ENCODE measurements around the gene NXN. TPM values are rescaled to one million over a fixed set of nuclear protein-coding genes. Genes with fewer than 3 reads are reported as not detected.

The NXN gene
- total RNA-seq, 2 donors from 2014 or later = 13.9 to 18.9 TPM

DNA sequence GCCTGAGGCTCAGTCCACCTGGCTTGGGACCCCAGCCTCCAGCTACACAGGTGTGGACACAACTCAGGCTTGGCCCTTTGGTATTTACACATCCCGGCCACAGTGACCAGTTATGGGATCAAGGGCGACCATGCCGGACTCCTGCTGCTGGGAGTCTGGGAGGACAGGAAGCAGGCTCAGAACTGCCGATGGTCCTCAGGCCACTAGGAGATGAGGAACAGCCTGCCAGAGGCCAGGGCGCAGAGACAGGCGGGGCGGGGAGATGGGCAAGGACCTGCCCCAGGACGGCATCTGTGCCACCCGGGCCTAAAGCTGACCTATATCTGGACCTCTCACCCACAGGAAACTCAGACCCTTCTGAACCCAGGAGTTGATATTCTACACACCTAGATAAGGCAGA is 12.5 kb downstream of the NXN start:
- no peaks in the 10 kb centered on the region for H3K27me3 ChIP-seq (replicated peaks; ENCODE audit: insufficient read depth)
- H3K27ac ChIP-seq = no peak overlapping the region
- peaks cover 0 to 8% of the 10 kb centered on the region in 2 donors for H3K4me1 ChIP-seq (ENCODE audit: control insufficient read depth in 1 of 2, low read depth in 2 of 2)
- no peaks in the 10 kb centered on the region for H3K9me3 ChIP-seq
- TF ChIP-seq, protein P1, sequence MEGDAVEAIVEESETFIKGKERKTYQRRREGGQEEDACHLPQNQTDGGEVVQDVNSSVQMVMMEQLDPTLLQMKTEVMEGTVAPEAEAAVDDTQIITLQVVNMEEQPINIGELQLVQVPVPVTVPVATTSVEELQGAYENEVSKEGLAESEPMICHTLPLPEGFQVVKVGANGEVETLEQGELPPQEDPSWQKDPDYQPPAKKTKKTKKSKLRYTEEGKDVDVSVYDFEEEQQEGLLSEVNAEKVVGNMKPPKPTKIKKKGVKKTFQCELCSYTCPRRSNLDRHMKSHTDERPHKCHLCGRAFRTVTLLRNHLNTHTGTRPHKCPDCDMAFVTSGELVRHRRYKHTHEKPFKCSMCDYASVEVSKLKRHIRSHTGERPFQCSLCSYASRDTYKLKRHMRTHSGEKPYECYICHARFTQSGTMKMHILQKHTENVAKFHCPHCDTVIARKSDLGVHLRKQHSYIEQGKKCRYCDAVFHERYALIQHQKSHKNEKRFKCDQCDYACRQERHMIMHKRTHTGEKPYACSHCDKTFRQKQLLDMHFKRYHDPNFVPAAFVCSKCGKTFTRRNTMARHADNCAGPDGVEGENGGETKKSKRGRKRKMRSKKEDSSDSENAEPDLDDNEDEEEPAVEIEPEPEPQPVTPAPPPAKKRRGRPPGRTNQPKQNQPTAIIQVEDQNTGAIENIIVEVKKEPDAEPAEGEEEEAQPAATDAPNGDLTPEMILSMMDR (IDR thresholded peaks at IDR 0.05) = no peak
- ATAC-seq (ENCODE audit: insufficient number of reproducible peaks, low FRiP score, low read depth) (no peak), DNase-seq (ENCODE audit: low spot score) (no peak)
- no peaks in the 10 kb centered on the region for H3K36me3 ChIP-seq
- no peak overlapping the region for H3K4me3 ChIP-seq

DNA sequence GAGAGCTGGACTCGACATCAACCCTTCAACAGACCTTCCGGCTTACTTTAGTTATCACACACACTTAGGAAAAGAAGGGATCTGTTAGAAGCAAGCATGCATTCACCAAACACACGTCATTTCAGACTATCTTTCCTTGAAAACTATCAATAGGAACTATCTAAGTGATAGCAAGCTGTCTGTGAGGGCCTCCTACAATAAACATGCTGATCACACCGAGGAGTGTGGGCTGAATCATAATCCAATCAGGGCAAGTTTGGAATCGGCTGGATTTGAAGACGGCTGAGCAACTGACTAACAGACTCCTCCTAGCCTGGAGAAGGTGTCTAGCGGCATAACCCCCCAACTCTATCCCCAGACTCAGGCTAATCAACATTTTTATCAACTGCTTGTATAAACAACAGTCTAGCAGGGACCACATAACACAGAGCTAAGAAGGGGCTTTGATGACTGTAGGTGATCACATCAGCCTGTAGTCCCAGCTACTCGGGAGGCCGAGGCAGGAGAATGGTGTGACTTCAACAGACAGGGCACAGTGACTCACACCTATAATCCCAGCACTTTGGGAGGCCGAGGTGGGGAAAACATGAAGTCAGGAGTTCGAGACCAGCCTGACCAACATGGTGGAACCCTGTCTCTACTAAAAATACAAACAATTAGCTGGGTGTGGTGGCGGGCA is 14.1 kb downstream of the NXN start:
- H3K27me3 ChIP-seq (replicated peaks; ENCODE audit: insufficient read depth) = no peaks in the 10 kb centered on the region
- ATAC-seq (ENCODE audit: insufficient number of reproducible peaks, low FRiP score, low read depth) (no peak), DNase-seq (ENCODE audit: low spot score) (no peak)
- TF ChIP-seq, protein P1 (IDR thresholded peaks at IDR 0.05) = no peak
- H3K27ac ChIP-seq = no peak overlapping the region
- H3K4me3 ChIP-seq = no peak overlapping the region
- H3K4me1 ChIP-seq (ENCODE audit: control insufficient read depth in 1 of 2, low read depth in 2 of 2) = peaks cover 0 to 4% of the 10 kb centered on the region in 2 donors
- no peaks in the 10 kb centered on the region for H3K9me3 ChIP-seq
- H3K36me3 ChIP-seq = no peaks in the 10 kb centered on the region

DNA sequence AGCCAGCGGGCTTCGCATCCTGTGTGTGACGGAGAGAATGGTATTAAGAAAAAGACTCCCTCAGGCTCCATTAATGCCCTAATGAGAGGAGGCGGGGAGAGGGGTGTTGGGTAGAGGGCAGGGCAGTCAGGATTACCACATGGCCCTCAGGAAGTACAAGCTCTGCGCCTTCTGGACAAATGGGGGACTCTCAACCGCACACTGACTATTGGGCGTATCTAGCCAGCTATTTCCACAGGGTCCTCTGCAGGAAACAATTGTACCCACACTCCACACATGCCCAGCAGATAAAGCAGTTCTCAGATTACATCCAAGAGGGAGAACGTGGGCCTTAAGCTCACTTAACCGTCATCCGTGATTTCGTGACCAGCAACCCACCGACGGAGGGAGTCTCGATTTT is 14.7 kb downstream of the NXN start:
- Histone ChIP-seq H3K9me3 (no peaks in the 10 kb centered on the region), H3K27me3 (replicated peaks; ENCODE audit: insufficient read depth) (no peaks in the 10 kb centered on the region), H3K27ac (no peak overlapping the region), H3K4me3 (no peak overlapping the region), H3K4me1 (ENCODE audit: control insufficient read depth in 1 of 2, low read depth in 2 of 2) (no peaks in the 10 kb centered on the region), H3K36me3 (no peaks in the 10 kb centered on the region)
- DNase-seq (ENCODE audit: low spot score) (no peak), ATAC-seq (ENCODE audit: insufficient number of reproducible peaks, low FRiP score, low read depth) (no peak)
- TF ChIP-seq, protein P1 (IDR thresholded peaks at IDR 0.05) = no peak

DNA sequence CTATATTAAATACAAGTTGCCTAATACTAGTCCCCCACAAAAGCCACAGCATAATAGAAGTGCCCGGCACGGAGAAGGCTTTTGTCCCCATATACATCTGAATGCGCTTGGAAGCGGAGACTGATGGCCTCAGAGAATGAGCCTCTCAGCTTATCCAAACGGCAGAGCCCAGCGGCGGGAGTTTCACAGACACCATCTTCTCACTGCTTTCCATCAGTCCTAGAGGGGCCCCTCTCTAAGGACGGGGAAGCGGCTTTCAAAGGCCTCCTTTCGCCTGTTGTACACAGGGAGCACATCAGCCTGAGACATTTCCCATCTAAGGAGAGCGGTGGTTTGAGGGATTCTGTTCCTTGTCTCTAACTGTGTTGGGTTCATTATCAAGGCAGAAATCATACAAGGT is 16.9 kb downstream of the NXN start:
- no peak overlapping the region for H3K27ac ChIP-seq
- no peaks in the 10 kb centered on the region for H3K36me3 ChIP-seq
- no peaks in the 10 kb centered on the region for H3K4me1 ChIP-seq (ENCODE audit: control insufficient read depth in 1 of 2, low read depth in 2 of 2)
- ATAC-seq (ENCODE audit: insufficient number of reproducible peaks, low FRiP score, low read depth) = no peak
- H3K27me3 ChIP-seq (replicated peaks; ENCODE audit: insufficient read depth) = no peaks in the 10 kb centered on the region
- DNase-seq (ENCODE audit: low spot score) = no peak
- no peak overlapping the region for H3K4me3 ChIP-seq
- TF ChIP-seq, protein P1 (IDR thresholded peaks at IDR 0.05) = no peak
- H3K9me3 ChIP-seq = no peaks in the 10 kb centered on the region

DNA sequence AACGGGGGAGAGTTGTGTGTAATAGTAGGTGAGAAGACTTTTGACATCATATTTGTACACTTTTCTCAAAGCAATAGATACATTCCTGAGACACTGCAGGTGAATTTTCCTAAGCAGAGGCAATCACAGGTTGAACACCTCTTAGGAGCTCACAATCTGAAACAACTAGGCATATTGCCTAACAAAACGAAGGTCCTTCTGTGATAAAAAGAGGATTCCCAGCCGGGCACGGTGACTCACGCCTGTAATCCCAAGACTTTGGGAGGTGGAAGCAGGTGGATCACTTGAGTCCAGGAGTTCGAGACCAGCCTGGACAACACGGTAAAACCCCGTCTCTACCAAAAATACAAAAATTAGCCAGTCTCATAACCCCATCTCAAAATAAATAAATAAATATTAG is 17.4 kb downstream of the NXN start:
- TF ChIP-seq, protein P1 (IDR thresholded peaks at IDR 0.05) = no peak
- Histone ChIP-seq H3K27ac (no peak overlapping the region), H3K36me3 (no peaks in the 10 kb centered on the region), H3K4me3 (no peak overlapping the region), H3K4me1 (ENCODE audit: control insufficient read depth in 1 of 2, low read depth in 2 of 2) (no peaks in the 10 kb centered on the region), H3K27me3 (replicated peaks; ENCODE audit: insufficient read depth) (no peaks in the 10 kb centered on the region), H3K9me3 (no peaks in the 10 kb centered on the region)
- ATAC-seq (ENCODE audit: insufficient number of reproducible peaks, low FRiP score, low read depth) (no peak), DNase-seq (ENCODE audit: low spot score) (no peak)

All from thoracic aorta (tissue), 2 donors.